Measurements from ENCODE around the gene CCR7. TPM values are rescaled to one million over a fixed set of nuclear protein-coding genes. Genes with fewer than 3 reads are reported as not detected.

Gene CCR7
- total RNA-seq, 4 donors from 2014 or later, result 0.12 to 0.95 (median 0.53) TPM; not detected in 1

DNA sequence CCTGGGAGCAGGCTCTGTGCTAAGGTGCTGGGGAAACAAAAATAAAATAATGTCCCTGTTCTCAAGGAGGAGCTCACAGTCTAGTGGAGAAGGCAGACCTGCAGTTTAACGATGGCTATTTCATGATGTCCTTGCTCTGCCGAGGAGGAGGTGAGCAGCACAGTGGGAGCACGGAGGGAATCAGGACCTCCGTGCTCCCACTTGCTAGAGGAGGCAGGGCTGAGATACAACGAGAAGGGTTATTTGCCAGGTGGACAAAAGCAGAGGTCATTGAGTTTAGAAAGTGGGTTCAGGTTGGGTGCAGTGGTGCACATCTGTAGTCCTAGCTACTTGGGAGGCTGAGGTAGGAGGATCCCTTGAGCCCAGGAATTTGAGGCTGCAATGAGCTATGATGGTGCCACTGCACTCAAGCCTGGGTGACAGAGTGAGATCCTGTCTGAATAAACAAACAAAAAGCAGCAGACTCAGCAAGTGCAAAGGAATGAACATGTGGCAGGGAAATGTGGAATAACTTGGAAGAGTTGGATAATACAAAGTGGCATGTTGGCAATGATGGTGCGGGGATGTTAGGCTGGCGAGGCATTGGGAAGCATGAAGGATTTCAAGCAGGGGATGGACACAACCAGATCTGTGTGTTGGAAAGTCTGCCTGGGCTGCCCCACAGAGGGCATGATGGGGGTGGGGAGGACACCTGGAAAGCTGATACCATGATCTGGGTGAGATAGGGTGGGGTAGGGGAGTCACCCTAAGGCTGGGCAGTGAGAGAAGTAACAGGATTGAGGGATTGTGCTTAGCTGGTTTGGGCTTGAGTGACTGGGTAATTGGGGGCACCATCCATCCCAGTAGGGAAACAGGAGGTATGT, 51.0 kb downstream of the CCR7 start:
- DNase-seq, result no peak
- Histone ChIP-seq H3K4me3 (no peak overlapping the region), H3K36me3 (no peaks in the 10 kb centered on the region), H3K9me3 (no peaks in the 10 kb centered on the region), H3K4me1 (peaks cover 0 to 77% (median 38%) of the 10 kb centered on the region in 3 donors), H3K27me3 (no peaks in the 10 kb centered on the region), H3K27ac (no peak overlapping the region)
- TF ChIP-seq CTCF (IDR thresholded peaks at IDR 0.05) (no peak), POLR2A (IDR thresholded peaks at IDR 0.05) (no peak)
- WGBS, 2 donors, result 89 to 96% methylated on average over 7 of the region's 7 CpGs
- intact Hi-C loops (cut with DNase I), result no loop called here

DNA sequence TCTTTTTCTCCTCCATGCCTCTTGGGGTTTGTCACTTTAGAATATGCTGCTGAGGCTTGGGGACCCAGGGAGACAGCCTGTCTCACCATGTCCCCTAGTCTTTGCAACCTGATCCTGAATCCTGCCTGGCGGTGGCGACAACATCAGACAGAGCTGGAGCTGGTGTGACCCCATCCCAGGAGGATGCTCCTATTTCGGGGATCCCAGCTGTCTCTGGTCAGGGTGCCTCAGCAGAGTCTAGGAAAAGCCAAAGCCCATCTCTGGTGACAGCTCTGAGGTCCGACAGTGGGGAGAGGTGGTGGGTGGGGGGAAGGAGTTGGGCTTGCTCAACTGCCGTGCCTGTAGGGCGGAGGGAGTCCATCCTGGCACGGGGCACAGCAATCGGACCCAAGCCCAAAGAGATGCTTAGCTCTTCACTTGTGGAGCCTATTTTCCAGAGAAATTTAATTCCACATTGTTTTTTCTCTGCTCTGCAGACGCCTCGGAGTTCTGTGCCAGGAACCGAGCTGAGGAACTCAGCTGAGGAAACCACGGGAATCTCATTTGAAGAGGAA, 53.5 kb downstream of the CCR7 start:
- H3K27ac ChIP-seq, result no peak overlapping the region

GRCh38 chr17:40511136-40511535, 54.1 kb downstream of the CCR7 start:
- Histone ChIP-seq H3K36me3 (no peaks in the 10 kb centered on the region), H3K4me3 (no peak overlapping the region), H3K9me3 (no peaks in the 10 kb centered on the region), H3K4me1 (peaks cover 0 to 46% (median 11%) of the 10 kb centered on the region in 3 donors), H3K27me3 (no peaks in the 10 kb centered on the region), H3K27ac (peak overlapping the region in 3 of 4 donors; percentile 38 to 73 (median 71))
- WGBS, 2 donors, result 70 to 75% methylated on average over 2 of the region's 2 CpGs
- TF ChIP-seq POLR2A (IDR thresholded peaks at IDR 0.05) (no peak), CTCF (IDR thresholded peaks at IDR 0.05) (no peak)
- intact Hi-C loops (cut with DNase I), result no loop called here
- no peak for DNase-seq

More for the DNA sequence above, 53.5 kb downstream of the CCR7 start:
- WGBS, 2 donors, result 60% methylated on average over 1 of the region's 12 CpGs; no CpG with 5 or more reads in 1 of the 2 donors
- Histone ChIP-seq H3K9me3 (no peaks in the 10 kb centered on the region), H3K27me3 (no peaks in the 10 kb centered on the region), H3K4me3 (no peak overlapping the region), H3K4me1 (peaks cover 0 to 52% (median 17%) of the 10 kb centered on the region in 3 donors), H3K36me3 (no peaks in the 10 kb centered on the region)
- DNase-seq, result no peak
- intact Hi-C loops (cut with DNase I), result no loop called here
- TF ChIP-seq CTCF (IDR thresholded peaks at IDR 0.05) (no peak), POLR2A (IDR thresholded peaks at IDR 0.05) (no peak)

GRCh38 chr17:40510328-40510648, 55.0 kb downstream of the CCR7 start:
- Histone ChIP-seq H3K4me1 (peaks cover 0 to 38% (median 11%) of the 10 kb centered on the region in 3 donors), H3K9me3 (no peaks in the 10 kb centered on the region), H3K4me3 (no peak overlapping the region), H3K27ac (peak overlapping the region; percentile 45 to 86 (median 64)), H3K36me3 (no peaks in the 10 kb centered on the region), H3K27me3 (no peaks in the 10 kb centered on the region)
- intact Hi-C loops (cut with DNase I), result no loop called here
- WGBS, 2 donors, result 37 to 63% methylated on average over 4 to 6 of the region's 8 CpGs
- TF ChIP-seq CTCF (IDR thresholded peaks at IDR 0.05), result no peak
- TF ChIP-seq POLR2A (IDR thresholded peaks at IDR 0.05), result no peak
- no peak for DNase-seq

GRCh38 chr17:40509626-40510327, 55.5 kb downstream of the CCR7 start:
- no peak for DNase-seq
- peak overlapping the region; percentile 45 to 86 (median 54) for H3K27ac ChIP-seq

More at GRCh38 chr17:40509626-40510327, 55.5 kb downstream of the CCR7 start:
- Histone ChIP-seq H3K4me1 (peaks cover 0 to 35% (median 11%) of the 10 kb centered on the region in 3 donors), H3K27me3 (no peaks in the 10 kb centered on the region), H3K4me3 (no peak overlapping the region), H3K9me3 (no peaks in the 10 kb centered on the region), H3K36me3 (no peaks in the 10 kb centered on the region)
- intact Hi-C loops (cut with DNase I), result no loop called here
- 62 to 83% methylated on average over 3 to 6 of the region's 10 CpGs for WGBS, 2 donors
- TF ChIP-seq CTCF (IDR thresholded peaks at IDR 0.05) (no peak), POLR2A (IDR thresholded peaks at IDR 0.05) (no peak)
